ENCODE data around the gene GPATCH8. TPM values are rescaled to one million over a fixed set of nuclear protein-coding genes. Genes with fewer than 3 reads are reported as not detected.
A peak's percentile ranks its signal among the peaks of the same experiment; 100 is the strongest.

Gene GPATCH8
- total RNA-seq, 1 donor from 2014 or later: 64.5 TPM

DNA sequence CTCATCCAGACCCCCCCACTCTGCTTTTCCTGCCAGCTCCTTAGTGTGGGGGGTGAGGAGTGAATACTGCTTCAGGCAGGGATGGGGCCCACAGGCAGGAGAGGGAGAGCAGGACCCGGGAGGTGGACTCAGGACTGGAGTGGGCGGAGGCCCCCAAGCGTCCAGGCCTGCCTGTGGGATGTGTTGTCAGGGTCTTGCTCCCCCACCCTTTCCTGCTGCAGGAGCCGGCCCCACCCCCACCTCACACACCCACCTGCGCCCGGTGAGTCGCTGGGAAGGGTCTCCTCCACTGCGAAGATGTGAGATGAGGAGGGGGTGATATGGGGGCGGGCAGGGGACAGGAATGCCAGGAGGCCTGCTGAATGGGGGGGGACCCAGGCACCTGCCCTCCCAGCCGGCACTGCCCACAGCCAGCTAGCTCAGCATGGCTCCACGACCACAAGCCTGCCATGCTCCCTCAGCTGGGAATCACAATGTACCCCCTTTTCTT lies 140.7 kb downstream of the GPATCH8 start:
- CTCF ChIA-PET: interaction anchor here (1.1 to 2.6 kb wide), 4 partner anchors 8 to 152 kb away, joined by 4 to 16 read pairs (median 8); partner anchors contain the start of gene GRN
- no peak overlapping the region for H3K27ac Mint-ChIP-seq
- no peaks in the 10 kb centered on the region for H3K9me3 Mint-ChIP-seq
- POLR2A ChIA-PET: interaction anchor here (1.0 to 1.3 kb wide), 2 partner anchors 140 to 142 kb away, joined by 7 to 10 read pairs; no protein-coding TSS in a partner anchor
- H3K4me3 Mint-ChIP-seq: no peak overlapping the region
- intact Hi-C loops (cut with micrococcal nuclease): no loop called here
- TF ChIP-seq, protein P1, sequence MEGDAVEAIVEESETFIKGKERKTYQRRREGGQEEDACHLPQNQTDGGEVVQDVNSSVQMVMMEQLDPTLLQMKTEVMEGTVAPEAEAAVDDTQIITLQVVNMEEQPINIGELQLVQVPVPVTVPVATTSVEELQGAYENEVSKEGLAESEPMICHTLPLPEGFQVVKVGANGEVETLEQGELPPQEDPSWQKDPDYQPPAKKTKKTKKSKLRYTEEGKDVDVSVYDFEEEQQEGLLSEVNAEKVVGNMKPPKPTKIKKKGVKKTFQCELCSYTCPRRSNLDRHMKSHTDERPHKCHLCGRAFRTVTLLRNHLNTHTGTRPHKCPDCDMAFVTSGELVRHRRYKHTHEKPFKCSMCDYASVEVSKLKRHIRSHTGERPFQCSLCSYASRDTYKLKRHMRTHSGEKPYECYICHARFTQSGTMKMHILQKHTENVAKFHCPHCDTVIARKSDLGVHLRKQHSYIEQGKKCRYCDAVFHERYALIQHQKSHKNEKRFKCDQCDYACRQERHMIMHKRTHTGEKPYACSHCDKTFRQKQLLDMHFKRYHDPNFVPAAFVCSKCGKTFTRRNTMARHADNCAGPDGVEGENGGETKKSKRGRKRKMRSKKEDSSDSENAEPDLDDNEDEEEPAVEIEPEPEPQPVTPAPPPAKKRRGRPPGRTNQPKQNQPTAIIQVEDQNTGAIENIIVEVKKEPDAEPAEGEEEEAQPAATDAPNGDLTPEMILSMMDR (IDR thresholded peaks at IDR 0.05): no peak
- no peaks in the 10 kb centered on the region for H3K36me3 Mint-ChIP-seq (ENCODE audit: low read depth)
- ATAC-seq (ENCODE audit: low read depth) (no peak), DNase-seq (no peak)
- peaks cover 11% of the 10 kb centered on the region for H3K4me1 Mint-ChIP-seq
- H3K27me3 Mint-ChIP-seq: peaks cover 19% of the 10 kb centered on the region

GRCh38 chr17:44361292-44362260 lies 141.6 kb downstream of the GPATCH8 start:
- CTCF ChIA-PET: interaction anchor here (0.5 to 2.6 kb wide), 2 partner anchors 151 to 207 kb away, joined by 3 to 16 read pairs; no protein-coding TSS in a partner anchor
- DNase-seq (no peak), ATAC-seq (ENCODE audit: low read depth) (no peak)
- peak overlapping the region; percentile 24 for H3K4me3 Mint-ChIP-seq
- peaks cover 12% of the 10 kb centered on the region for H3K27me3 Mint-ChIP-seq
- H3K27ac Mint-ChIP-seq: no peak overlapping the region
- intact Hi-C loops (cut with micrococcal nuclease): no loop called here
- no peaks in the 10 kb centered on the region for H3K9me3 Mint-ChIP-seq
- POLR2A ChIA-PET: interaction anchor here (0.6 to 1.1 kb wide), 2 partner anchors 140 to 143 kb away, joined by 4 read pairs; no protein-coding TSS in a partner anchor
- H3K4me1 Mint-ChIP-seq: peaks cover 11% of the 10 kb centered on the region
- TF ChIP-seq, protein P1 (IDR thresholded peaks at IDR 0.05): no peak
- no peaks in the 10 kb centered on the region for H3K36me3 Mint-ChIP-seq (ENCODE audit: low read depth)

- Mint-ChIP-seq H3K4me3 (no peak overlapping the region), H3K27ac (no peak overlapping the region), H3K4me1 (peaks cover 11% of the 10 kb centered on the region), H3K27me3 (peaks cover 12% of the 10 kb centered on the region), H3K36me3 (ENCODE audit: low read depth) (no peaks in the 10 kb centered on the region), H3K9me3 (no peaks in the 10 kb centered on the region)
- no peak for DNase-seq
- ATAC-seq (ENCODE audit: low read depth): no peak
- ChIA-PET POLR2A (interaction anchor here (1.1 kb wide), 1 partner anchor 139 kb away, joined by 4 read pairs; no protein-coding TSS in a partner anchor), CTCF (interaction anchor here (0.5 kb wide), 1 partner anchor 207 kb away, joined by 3 read pairs; no protein-coding TSS in a partner anchor)
- intact Hi-C loops (cut with micrococcal nuclease): no loop called here
- TF ChIP-seq, protein P1 (IDR thresholded peaks at IDR 0.05): no peak
Measured at GRCh38 chr17:44360826-44361225, 142.4 kb downstream of the GPATCH8 start.

DNA sequence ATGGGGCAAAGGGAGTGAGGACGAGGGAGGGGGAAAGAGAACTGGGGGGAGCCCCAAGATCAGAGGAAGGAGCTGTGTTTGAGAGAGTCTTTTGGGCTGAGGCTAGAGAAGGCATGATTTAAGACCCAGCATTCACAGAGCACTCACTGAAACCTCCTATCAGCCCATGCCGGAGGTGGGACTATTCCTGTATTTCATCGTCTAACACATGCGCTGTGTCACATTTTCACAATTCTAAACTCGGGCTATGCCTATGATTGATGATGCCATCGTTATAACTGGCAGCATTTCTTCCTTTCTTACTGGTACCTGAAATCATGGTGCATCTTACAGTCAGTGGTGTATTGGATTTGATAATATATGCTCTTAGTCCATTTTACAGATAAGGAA lies 143.1 kb downstream of the GPATCH8 start:
- Mint-ChIP-seq H3K4me1 (peaks cover 11% of the 10 kb centered on the region), H3K4me3 (no peak overlapping the region), H3K27ac (no peak overlapping the region), H3K36me3 (ENCODE audit: low read depth) (no peaks in the 10 kb centered on the region), H3K27me3 (peaks cover 11% of the 10 kb centered on the region), H3K9me3 (no peaks in the 10 kb centered on the region)
- ChIA-PET POLR2A (interaction anchor here (0.6 to 1.1 kb wide), 3 partner anchors 138 to 139 kb away, joined by 3 to 4 read pairs (median 4); no protein-coding TSS in a partner anchor), CTCF (no interaction called here)
- intact Hi-C loops (cut with micrococcal nuclease): no loop called here
- DNase-seq: no peak
- TF ChIP-seq, protein P1 (IDR thresholded peaks at IDR 0.05): no peak
- no peak for ATAC-seq (ENCODE audit: low read depth)

Measured in activated B cell treated with CpG ODN at 0.5 μM for 24 hours (primary cell).